Endothelial cell of umbilical vein (primary cell): ENCODE data around the gene BCL2L13.

Experiments
- CTCF ChIP-seq, 2 donors: IDR thresholded peaks; 1 replicate in 1 of 2; 2 replicates in 1 of 2; pipeline ENCODE4 v1.5.1; 2011; ENCODE audit warnings: low read length in 2 of 2, mild to moderate bottlenecking in 2 of 2, moderate library complexity in 2 of 2, control low read depth in 1 of 2, inconsistent platforms in 1 of 2, low read depth in 1 of 2; ENCODE audit not compliant: insufficient read depth in 1 of 2; ENCODE audit errors: extremely low read depth in 1 of 2
- EZH2 ChIP-seq: IDR thresholded peaks from 2 replicates; pipeline ENCODE4 v1.6.1; 2012; ENCODE audit warnings: borderline replicate concordance, low read depth, mild to moderate bottlenecking, moderate library complexity, low read length, inconsistent platforms; ENCODE audit not compliant: severe bottlenecking
- FOS ChIP-seq: IDR thresholded peaks from 2 replicates; pipeline ENCODE4 v1.6.1; 2011; ENCODE audit warnings: mild to moderate bottlenecking, low read length, moderate library complexity, borderline replicate concordance; ENCODE audit not compliant: insufficient read depth
- JUN ChIP-seq: IDR thresholded peaks from 2 replicates; pipeline ENCODE4 v1.6.1; 2011; ENCODE audit warnings: borderline replicate concordance, low read depth; ENCODE audit not compliant: insufficient read length, insufficient read depth
- MAX ChIP-seq: IDR thresholded peaks from 2 replicates; pipeline ENCODE4 v1.6.1; 2011; ENCODE audit not compliant: insufficient read depth, insufficient read length
- MYC ChIP-seq: IDR thresholded peaks from one replicate; pipeline ENCODE4 v1.6.1; 2011; ENCODE audit warnings: mild to moderate bottlenecking, low read depth, low read length
- POLR2A ChIP-seq: IDR thresholded peaks from 2 replicates; pipeline ENCODE4 v1.6.1; 2012; ENCODE audit warnings: low read depth, mild to moderate bottlenecking, control low read depth, low read length
- POLR2AphosphoS5 ChIP-seq: IDR thresholded peaks from 2 replicates; pipeline ENCODE4 v1.6.1; 2012; ENCODE audit warnings: low read depth, mild to moderate bottlenecking, control low read depth, low read length, moderate library complexity; ENCODE audit not compliant: insufficient read depth

- TF ChIP-seq CTCF (IDR thresholded peaks at IDR 0.05; ENCODE audit: extremely low read depth in 1 of 2, insufficient read depth in 1 of 2, low read depth in 1 of 2, low read length in 2 of 2) = no peak
- no peak for TF ChIP-seq JUN
- no peak for TF ChIP-seq EZH2
- no peak for TF ChIP-seq MAX
- TF ChIP-seq POLR2A = no peak
- no peak for TF ChIP-seq POLR2AphosphoS5
- TF ChIP-seq MYC = no peak
- no peak for TF ChIP-seq FOS
These were observed 54.3 kb downstream of the BCL2L13 start for GRCh38 chr22:17692841-17693240.
